Measurements from ENCODE around the gene OBSCN.
A peak's percentile ranks its signal among the peaks of the same experiment; 100 is the strongest.
"Not testable (repeated sequence)": the region's sequence is repeated elsewhere in the genome, so short reads cannot be mapped to it uniquely, and the experiment has no call there.

Gene OBSCN

GRCh38 chr1:228188249-228188648, 19.6 kb upstream of the OBSCN start:
- DNase-seq: not testable (repeated sequence)

GRCh38 chr1:228190182-228190581, 17.7 kb upstream of the OBSCN start:
- no peak for DNase-seq

- DNase-seq: no peak
These were observed 17.1 kb upstream of the OBSCN start for GRCh38 chr1:228190778-228191177.

DNA sequence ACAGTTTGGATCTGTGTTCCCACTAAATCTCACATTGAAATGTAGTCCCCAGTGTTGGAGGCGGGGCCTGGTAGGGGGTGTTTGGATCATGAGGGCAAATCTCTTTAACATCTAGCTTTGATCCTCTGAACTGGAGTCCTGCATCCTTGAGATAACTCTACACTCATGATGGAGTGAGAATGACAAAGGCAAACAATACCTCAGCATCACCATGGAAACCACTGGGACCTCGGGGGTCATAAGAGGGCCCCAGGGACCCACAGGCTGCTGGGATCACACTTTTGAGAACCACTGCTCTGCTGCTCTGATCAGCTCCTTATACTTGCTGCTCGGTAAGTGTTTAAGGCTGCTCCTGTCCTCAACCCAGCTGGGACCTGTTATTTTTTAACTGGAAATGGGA, 13.4 kb upstream of the OBSCN start:
- DNase-seq: no peak

GRCh38 chr1:228194921-228195812, 12.7 kb upstream of the OBSCN start:
- no peak for DNase-seq

GRCh38 chr1:228197555-228198147, 10.2 kb upstream of the OBSCN start:
- DNase-seq: no peak

DNA sequence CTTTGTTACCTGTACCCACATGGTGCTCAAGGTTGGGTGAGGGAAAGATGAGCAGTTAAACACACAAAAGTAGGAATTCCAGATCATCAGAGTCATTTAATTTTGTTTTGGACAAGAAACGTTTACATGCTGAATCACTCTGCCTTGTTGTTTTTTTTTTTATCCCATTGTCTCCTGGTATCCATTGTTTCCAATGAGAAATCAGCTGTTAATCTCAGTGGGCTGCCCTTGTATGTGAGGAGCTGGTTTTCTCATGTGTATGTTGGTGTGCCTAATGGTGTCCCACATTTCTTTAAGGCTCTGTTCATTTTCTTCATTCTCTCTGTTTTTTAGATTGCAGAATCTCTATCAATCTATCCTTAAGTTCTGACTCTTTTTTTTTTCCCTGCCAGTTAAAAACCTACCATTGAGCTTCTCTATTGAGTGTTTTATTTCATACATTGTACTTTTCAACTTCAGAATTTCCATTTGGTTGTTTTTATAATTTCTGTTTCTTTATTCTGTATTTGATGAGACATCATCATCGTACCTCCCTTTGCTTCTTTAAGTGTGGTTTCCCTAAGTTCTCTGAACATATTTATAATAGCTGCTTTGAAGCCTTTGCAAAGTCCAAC, 8.8 kb upstream of the OBSCN start:
- no peak for DNase-seq

DNA sequence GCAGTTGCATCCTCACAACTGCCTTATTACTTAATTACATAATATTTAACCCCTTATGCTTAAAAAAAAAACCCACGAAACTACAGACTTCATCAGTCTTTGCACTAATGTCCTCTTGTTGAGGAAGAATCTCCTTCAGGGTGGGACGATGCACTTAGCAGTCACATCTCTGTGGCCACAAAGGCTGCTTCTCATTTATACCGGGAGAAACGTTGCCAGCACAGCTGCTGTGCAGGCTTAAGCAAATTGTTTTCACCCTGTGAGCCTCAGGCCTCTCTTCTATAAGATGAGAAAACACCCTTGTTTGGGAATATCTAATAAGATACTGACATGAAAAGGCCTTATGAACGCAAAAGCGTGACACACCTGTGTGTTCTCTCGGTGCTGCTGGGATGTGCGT, 2.9 kb upstream of the OBSCN start:
- DNase-seq: no peak

DNA sequence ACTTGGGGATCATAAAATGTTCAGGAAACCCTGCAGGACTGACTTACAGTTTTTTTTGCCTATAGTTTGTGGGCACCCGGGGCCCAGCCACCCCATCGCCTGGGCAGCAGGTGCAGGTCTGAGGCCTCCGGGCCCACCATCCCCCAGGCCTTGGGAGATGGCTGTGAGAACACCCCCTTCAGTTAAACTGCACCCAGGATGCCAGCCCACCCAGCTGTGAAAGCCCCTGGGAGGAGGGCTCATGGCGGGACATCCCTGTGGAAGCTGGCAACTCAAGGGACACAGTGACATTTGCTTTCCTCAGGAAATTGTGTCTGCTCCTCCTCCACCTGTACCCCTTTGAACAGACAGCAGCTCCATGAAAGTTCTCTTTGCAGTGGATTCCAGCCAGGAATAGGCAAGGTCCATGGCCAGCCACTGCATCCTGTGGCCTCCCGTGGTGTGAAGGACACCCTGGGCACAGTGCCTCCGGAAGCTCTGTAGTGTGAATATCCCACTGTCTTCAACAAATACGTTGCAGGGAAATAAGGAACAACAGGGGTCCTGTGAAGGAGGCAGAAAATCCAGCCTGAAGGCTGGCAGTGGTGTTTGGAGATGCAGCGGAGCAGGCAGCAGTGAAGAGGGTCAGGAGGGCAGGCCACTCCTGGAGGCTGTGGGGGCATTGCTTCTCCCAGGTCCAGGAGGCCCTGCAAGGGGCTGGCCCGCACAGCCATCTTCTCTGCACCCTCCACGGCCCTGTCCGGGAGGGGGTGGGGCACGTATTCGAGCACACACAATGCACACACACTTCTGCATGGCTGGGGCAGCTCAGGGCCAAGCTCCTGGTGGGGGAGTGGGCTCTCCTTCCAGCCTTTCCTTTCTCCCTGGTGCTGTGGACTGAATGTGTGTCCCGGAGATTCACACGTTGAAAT, 2.1 kb upstream of the OBSCN start:
- no peak for DNase-seq

DNA sequence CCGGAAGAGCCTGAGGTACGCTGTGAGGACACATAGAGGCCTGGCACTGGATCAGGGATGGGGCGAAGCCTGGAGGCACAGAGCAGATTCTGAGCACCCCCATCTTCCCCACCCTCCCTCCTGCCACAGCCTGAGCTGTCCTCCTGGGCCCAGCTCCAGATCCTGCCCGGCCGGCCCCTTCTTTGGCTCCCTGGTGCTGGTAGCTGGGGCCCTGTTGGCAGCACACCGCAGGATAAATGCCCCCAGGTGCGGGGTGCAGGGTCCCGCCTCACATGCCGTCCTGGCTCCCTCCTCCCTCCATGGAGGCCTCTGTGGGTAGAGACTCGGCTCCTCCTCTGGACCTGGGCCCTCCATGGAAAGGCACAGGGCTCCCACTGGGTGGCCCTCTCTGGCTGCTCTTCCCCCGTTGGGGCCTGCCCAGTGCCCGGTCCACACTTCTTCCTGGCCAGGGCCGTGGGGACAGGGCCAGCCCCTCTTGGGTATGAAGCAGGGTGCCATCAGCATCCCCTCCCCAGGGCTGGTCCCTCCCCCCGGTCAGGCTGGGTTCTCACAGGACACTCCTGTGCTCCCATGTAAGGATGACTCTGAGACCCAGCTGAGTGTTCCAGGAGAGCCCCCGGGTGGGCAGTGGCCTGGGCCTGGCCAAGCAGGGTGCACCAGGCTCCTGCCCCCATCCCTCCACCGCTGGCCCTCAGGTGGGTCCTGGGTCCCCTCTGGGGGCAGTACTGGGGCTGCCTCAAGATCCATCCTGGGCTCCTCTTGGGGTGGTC, 1.1 kb upstream of the OBSCN start:
- no peak for DNase-seq

DNA sequence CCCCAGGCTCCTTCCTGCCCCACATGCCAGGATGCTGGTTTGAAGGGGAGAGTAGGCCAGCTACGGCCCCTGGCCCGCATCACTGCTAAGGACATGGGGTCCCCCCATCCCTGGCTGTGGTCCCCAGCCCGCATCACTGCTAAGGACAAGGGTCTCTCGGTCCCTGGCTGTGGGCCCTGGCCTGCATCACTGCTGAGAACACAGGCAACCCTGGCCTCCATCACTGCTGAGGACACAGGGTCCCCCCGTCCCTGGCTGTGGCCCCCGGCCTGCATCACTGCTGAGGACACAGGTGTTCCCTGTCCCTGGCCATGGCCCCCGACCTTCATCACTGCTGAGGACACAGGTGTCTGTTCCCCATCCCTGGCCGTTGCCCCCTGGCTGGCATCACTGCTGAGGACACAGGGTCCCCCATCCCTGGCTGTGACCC, 448 bp upstream of the OBSCN start:
- DNase-seq: no peak

DNA sequence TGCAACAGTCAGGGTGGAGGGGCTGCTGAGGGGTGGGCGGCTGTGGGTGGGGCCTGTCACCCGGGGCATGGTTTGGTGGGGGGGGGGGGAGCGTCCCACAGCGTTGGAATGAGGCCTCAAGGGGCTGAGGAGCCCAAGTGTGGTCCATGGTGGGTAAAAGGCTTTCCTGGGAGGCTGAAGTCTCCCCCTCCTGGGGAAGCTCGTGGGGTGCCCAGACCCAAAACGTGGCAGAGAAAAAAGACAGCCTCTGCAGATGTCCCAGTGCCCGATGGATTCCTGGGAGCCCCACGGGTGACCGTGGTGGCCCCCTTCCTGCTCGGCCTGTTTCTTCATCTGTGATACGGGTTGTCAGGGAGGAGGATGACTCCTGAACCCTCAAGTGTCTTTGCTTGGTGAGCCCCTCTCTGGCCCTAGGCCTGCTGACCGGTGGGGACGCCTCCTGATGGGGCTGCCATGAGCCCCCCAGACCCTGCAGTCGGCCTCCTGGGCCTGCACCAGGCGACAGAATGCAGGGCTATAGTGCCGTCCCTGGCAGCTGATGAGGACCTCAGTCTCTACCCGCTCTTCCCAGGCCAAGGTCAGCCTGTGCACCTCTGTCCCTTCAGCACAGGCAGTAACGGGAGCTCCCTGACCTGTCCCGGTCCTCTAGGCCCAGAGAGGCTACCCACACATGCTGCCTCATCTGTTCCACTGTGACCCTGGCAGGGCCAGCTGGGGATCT, 1.1 kb downstream of the OBSCN start:
- no peak for DNase-seq

GRCh38 chr1:228209657-228210056, 1.8 kb downstream of the OBSCN start:
- DNase-seq: no peak

DNA sequence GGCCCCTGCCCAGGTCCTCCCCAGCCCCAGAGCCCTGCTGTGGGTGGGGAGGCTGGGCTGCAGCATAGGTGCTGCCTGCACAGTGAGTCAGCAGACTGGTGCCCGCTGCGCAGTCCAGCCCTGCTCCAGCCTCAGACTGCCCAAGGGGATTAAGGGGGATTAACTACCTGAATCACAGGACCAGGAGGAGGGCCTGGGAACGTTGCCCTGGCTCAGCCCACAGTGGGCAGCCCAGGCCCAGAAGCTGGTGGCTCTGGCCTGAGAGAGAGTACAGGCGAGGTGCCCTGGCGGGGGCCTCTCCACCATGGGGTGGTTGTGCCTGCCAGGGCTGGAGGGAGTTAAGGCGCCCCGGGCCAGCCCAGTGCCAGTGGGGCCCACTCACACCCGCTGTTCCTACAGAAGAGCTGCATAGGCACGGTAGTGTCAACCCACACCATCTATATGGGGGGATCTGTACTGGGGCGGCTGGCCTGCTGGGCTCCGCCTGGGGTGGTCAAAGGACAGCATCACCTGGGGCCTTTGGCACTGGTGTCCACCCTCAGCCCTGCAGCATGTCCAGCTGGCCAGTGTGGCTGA, 2.3 kb downstream of the OBSCN start:
- DNase-seq: no peak

DNA sequence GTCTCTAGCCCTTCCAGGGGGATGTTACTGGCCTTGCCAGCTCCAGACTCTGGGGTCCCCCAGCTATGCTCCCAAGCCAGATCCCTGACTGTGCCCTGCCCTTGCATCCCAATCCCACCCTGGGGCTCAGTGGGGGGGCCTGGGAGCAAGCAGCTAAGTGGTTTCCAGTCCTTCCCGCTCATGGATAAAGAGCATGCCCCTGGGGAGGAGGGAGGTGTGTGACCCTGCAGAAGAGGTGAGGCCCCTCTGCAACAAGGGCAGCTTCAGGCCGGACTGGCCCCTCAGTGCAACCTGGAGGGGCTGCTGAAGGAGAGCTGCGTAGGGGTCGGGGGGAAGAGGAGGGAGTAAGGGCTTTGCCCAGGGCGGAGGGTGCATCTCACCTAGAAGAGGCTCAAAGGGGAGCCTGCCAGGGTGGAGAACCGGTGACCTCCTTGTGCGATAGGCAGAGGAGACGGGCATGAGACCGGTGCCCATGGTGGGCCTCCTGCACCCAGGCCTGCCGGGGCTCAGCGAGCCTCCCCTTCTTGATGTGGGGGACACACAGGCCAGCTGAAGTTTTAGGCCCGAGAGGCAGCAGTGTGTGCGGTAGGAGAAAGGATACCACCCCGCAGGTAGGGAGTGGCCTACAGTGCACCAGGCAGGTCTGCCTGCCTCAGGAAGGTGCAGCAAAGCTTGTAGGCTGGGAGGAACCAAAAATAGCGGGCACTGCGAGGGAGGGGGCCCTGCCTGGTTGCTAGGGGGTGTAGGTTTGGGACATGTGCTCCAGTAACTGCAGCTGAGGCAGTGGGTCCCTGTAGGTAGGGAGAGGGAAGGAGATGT, 3.1 kb downstream of the OBSCN start:
- DNase-seq: no peak

- no peak for DNase-seq
These were observed 3.9 kb downstream of the OBSCN start for GRCh38 chr1:228211531-228212414.

- DNase-seq: no peak
These were observed 4.6 kb downstream of the OBSCN start for GRCh38 chr1:228212415-228212965.

GRCh38 chr1:228212966-228213844, 5.4 kb downstream of the OBSCN start:
- DNase-seq: peak; percentile 97

Data from CD4-positive, alpha-beta T cell treated with Interleukin-17A for 4 hours (primary cell).